NCI-H1417 (cell line): ENCODE data around the gene EXD2.
"Not testable (repeated sequence)": the region's sequence is repeated elsewhere in the genome, so short reads cannot be mapped to it uniquely, and the experiment has no call there.

Experiments used
- DNase-seq, 3 experiments: peaks; one replicate each; lab custom pipeline; 2025; lab: John Stamatoyannopoulos, UW

EXD2 gene

GRCh38 chr14:69191340-69192111 is at the start of gene EXD2:
Gene EXD2, plus strand, starts transcription at chr14:69191498. Its CDS starts 17,973 bp downstream, at chr14:69209471.
- peak; percentile 97 to 98 (median 98) for DNase-seq

GRCh38 chr14:69141550-69141949 is 49.7 kb upstream of the EXD2 start:
- DNase-seq: no peak

- no peak for DNase-seq
Measured at GRCh38 chr14:69142101-69142500, 49.2 kb upstream of the EXD2 start.

- DNase-seq: no peak
Measured at GRCh38 chr14:69149461-69150244, 41.6 kb upstream of the EXD2 start.

- peak; percentile 73 to 89 (median 88) for DNase-seq
Measured at GRCh38 chr14:69151458-69152180, 39.7 kb upstream of the EXD2 start.

GRCh38 chr14:69152181-69152901 is 39.0 kb upstream of the EXD2 start:
- DNase-seq: peak in 2 of 3 experiments; percentile 73 to 85

GRCh38 chr14:69152902-69153151 is 38.5 kb upstream of the EXD2 start, which contains the start of gene DCAF5:
Gene DCAF5, minus strand, starts transcription at chr14:69153119. Its CDS starts 141 bp downstream, at chr14:69152978.
- peak in 1 of 3 experiments; percentile 96 for DNase-seq

- DNase-seq: peak; percentile 62 to 97 (median 95)
Measured at GRCh38 chr14:69153152-69153872, 38.0 kb upstream of the EXD2 start.

GRCh38 chr14:69153873-69154270 is 37.4 kb upstream of the EXD2 start:
- peak in 2 of 3 experiments; percentile 62 to 85 for DNase-seq

- no peak for DNase-seq
Measured at GRCh38 chr14:69154779-69155178, 36.5 kb upstream of the EXD2 start.

GRCh38 chr14:69156224-69156623 is 35.1 kb upstream of the EXD2 start:
- no peak for DNase-seq

GRCh38 chr14:69161590-69161989 is 29.7 kb upstream of the EXD2 start:
- no peak for DNase-seq

GRCh38 chr14:69165787-69166186 is 25.5 kb upstream of the EXD2 start:
- DNase-seq: not testable (repeated sequence)

GRCh38 chr14:69170839-69171238 is 20.5 kb upstream of the EXD2 start:
- no peak for DNase-seq

GRCh38 chr14:69171569-69171968 is 19.7 kb upstream of the EXD2 start:
- DNase-seq: no peak

- DNase-seq: no peak
Measured at GRCh38 chr14:69175130-69175529, 16.2 kb upstream of the EXD2 start.

GRCh38 chr14:69181491-69181890 is 9.8 kb upstream of the EXD2 start:
- no peak for DNase-seq

GRCh38 chr14:69182580-69182979 is 8.7 kb upstream of the EXD2 start:
- not testable (repeated sequence) for DNase-seq

GRCh38 chr14:69183735-69184134 is 7.6 kb upstream of the EXD2 start:
- DNase-seq: no peak

GRCh38 chr14:69190191-69190590 is 1.1 kb upstream of the EXD2 start:
- no peak for DNase-seq

GRCh38 chr14:69193721-69194120 is 2.4 kb downstream of the EXD2 start:
- no peak for DNase-seq
